Esophagus muscularis mucosa (tissue), 4 donors: Measurements from ENCODE around the gene FBN1. TPM values are rescaled to one million over a fixed set of nuclear protein-coding genes. Genes with fewer than 3 reads are reported as not detected.

Source experiments
- DNase-seq: peaks from one replicate; pipeline ENCODE4 v3.0.0-alpha.2; 2017; ENCODE audit errors: extremely low spot score
- H3K27ac ChIP-seq, 4 donors: fragments of 200-600 bp; sonication (generic); replicated peaks in 1 of 4; 1 replicate in 3 of 4; 2 replicates in 1 of 4; pipeline ENCODE4 v1.5.1; 2016 to 2019; ENCODE audit warnings: mild to moderate bottlenecking in 1 of 4
- H3K27me3 ChIP-seq, 4 donors: fragments of 200-600 bp; sonication (generic); one replicate each; pipeline versions ENCODE4 v1.5.1 to v1.6.0; 2016 to 2019
- H3K36me3 ChIP-seq, 4 donors: fragments of 200-600 bp; sonication (generic); one replicate each; pipeline ENCODE4 v1.5.1; 2016 to 2019
- H3K4me1 ChIP-seq, 4 donors: fragments of 200-600 bp; sonication (generic); one replicate each; pipeline ENCODE4 v1.5.1; 2016 to 2019
- H3K4me3 ChIP-seq, 4 donors: fragments of 200-600 bp; sonication (generic); 1 replicate in 2 of 4; 2 replicates in 2 of 4; pipeline ENCODE4 v1.5.1; 2016 to 2019; ENCODE audit warnings: mild to moderate bottlenecking in 4 of 4, moderate library complexity in 1 of 4
- H3K9me3 ChIP-seq, 4 donors: fragments of 200-600 bp; sonication (generic); 1 replicate in 3 of 4; 2 replicates in 1 of 4; pipeline ENCODE4 v1.5.1; 2016 to 2019
- CTCF ChIP-seq, 3 experiments: fragments of 200-600 bp in 2 of 3; fragments of 450-650 bp in 1 of 3; sonication (generic) in 2 of 3; IDR thresholded peaks; one replicate each; pipeline ENCODE4 v1.5.1; 2017 to 2019; ENCODE audit warnings: antibody characterized with exemption in 3 of 3, mild to moderate bottlenecking in 2 of 3, moderate library complexity in 1 of 3
- EP300 ChIP-seq: sonication (generic); formaldehyde crosslinking; IDR thresholded peaks from one replicate; pipeline ENCODE4 v1.6.1; 2017; ENCODE audit warnings: antibody characterized with exemption
- POLR2A ChIP-seq: fragments of 450-650 bp; IDR thresholded peaks from one replicate; pipeline ENCODE4 v1.6.1; 2017; ENCODE audit warnings: antibody characterized with exemption, moderate library complexity, mild to moderate bottlenecking, low read depth
- POLR2AphosphoS5 ChIP-seq, 2 donors: sonication (generic); formaldehyde crosslinking; IDR thresholded peaks; one replicate each; pipeline ENCODE4 v1.6.1; 2017; ENCODE audit warnings: antibody characterized with exemption in 2 of 2
- WGBS: methylation state at CpG from one replicate; pipeline ENCODE4 v1.1.5; 2018; 5-methylcytosine and 5-hydroxymethylcytosine counted together
- intact Hi-C: fragments of 100-400 bp; cut with DNase I; formaldehyde crosslinking; loops from one replicate; pipeline ENCODE4 v1.15.1; 2023
- total RNA-seq, 4 donors: library from RNA; depleted of rRNA; stranded (reverse); fragments of >200 nt; gene quantifications; one replicate each; pipeline versions ENCODE4 v1.1.0 to v1.2.1, GENCODE V29; 2016

The FBN1 gene
- total RNA-seq, 4 donors from 2014 or later, result 159 to 253 (median 226) TPM

GRCh38 chr15:48447657-48448056 is 197.9 kb downstream of the FBN1 start:
- Histone ChIP-seq H3K36me3 (peaks cover 45 to 100% (median 48%) of the 10 kb centered on the region in 4 donors), H3K27me3 (no peaks in the 10 kb centered on the region), H3K4me3 (no peak overlapping the region), H3K9me3 (no peaks in the 10 kb centered on the region), H3K4me1 (no peaks in the 10 kb centered on the region), H3K27ac (no peak overlapping the region)
- DNase-seq, result no peak
- WGBS, result 80% methylated on average over 1 of the region's 1 CpG
- intact Hi-C loops, result no loop called here
- TF ChIP-seq EP300 (no peak), CTCF (IDR thresholded peaks at IDR 0.05) (no peak), POLR2A (no peak), POLR2AphosphoS5 (IDR thresholded peaks at IDR 0.05) (no peak)

- Histone ChIP-seq H3K27me3 (no peaks in the 10 kb centered on the region), H3K4me3 (no peak overlapping the region), H3K4me1 (no peaks in the 10 kb centered on the region), H3K9me3 (no peaks in the 10 kb centered on the region), H3K27ac (no peak overlapping the region), H3K36me3 (peaks cover 43 to 100% (median 49%) of the 10 kb centered on the region in 4 donors)
- intact Hi-C loops, result no loop called here
- 96% methylated on average over 1 of the region's 1 CpG for WGBS
- no peak for DNase-seq
- TF ChIP-seq POLR2A, result no peak
- no peak for TF ChIP-seq POLR2AphosphoS5 (IDR thresholded peaks at IDR 0.05)
- no peak for TF ChIP-seq EP300
- TF ChIP-seq CTCF (IDR thresholded peaks at IDR 0.05), result no peak
These were observed 198.5 kb downstream of the FBN1 start for GRCh38 chr15:48447058-48447457.

- intact Hi-C loops, result no loop called here
- WGBS, result 85% methylated on average over 2 of the region's 2 CpGs
- no peak for TF ChIP-seq POLR2A
- TF ChIP-seq POLR2AphosphoS5 (IDR thresholded peaks at IDR 0.05), result no peak
- no peak for TF ChIP-seq EP300
- TF ChIP-seq CTCF (IDR thresholded peaks at IDR 0.05), result no peak
- Histone ChIP-seq H3K36me3 (peaks cover 33 to 100% (median 60%) of the 10 kb centered on the region in 4 donors), H3K9me3 (no peaks in the 10 kb centered on the region), H3K27ac (no peak overlapping the region), H3K4me1 (peaks cover 0 to 17% (median 5%) of the 10 kb centered on the region in 4 donors), H3K27me3 (no peaks in the 10 kb centered on the region), H3K4me3 (no peak overlapping the region)
- no peak for DNase-seq
These were observed 203.5 kb downstream of the FBN1 start for GRCh38 chr15:48442011-48442410.

GRCh38 chr15:48440084-48440483 is 205.4 kb downstream of the FBN1 start:
- Histone ChIP-seq H3K4me1 (peaks cover 0 to 17% (median 5%) of the 10 kb centered on the region in 4 donors), H3K27me3 (no peaks in the 10 kb centered on the region), H3K4me3 (no peak overlapping the region), H3K27ac (peak overlapping the region in 2 of 4 donors; percentile 1 to 21), H3K36me3 (peaks cover 42 to 100% (median 70%) of the 10 kb centered on the region in 4 donors), H3K9me3 (no peaks in the 10 kb centered on the region)
- TF ChIP-seq POLR2AphosphoS5 (IDR thresholded peaks at IDR 0.05) (peak; percentile 25 to 38), POLR2A (no peak)
- no peak for DNase-seq
- intact Hi-C loops, result no loop called here
- 29% methylated on average over 3 of the region's 3 CpGs for WGBS

GRCh38 chr15:48437178-48437577 is 208.3 kb downstream of the FBN1 start:
- no peak for TF ChIP-seq CTCF (IDR thresholded peaks at IDR 0.05)
- no peak for TF ChIP-seq EP300
- TF ChIP-seq POLR2AphosphoS5 (IDR thresholded peaks at IDR 0.05), result no peak
- TF ChIP-seq POLR2A, result no peak
- no peak overlapping the region for H3K4me3 ChIP-seq
- no peaks in the 10 kb centered on the region for H3K27me3 ChIP-seq
- intact Hi-C loops, result no loop called here
- WGBS, result 77% methylated on average over 3 of the region's 3 CpGs
- H3K9me3 ChIP-seq, result no peaks in the 10 kb centered on the region
- H3K4me1 ChIP-seq, result peaks cover 0 to 17% (median 5%) of the 10 kb centered on the region in 4 donors
- H3K36me3 ChIP-seq, result peaks cover 48 to 100% (median 70%) of the 10 kb centered on the region in 4 donors
- H3K27ac ChIP-seq, result no peak overlapping the region
- no peak for DNase-seq
